DOHH2 (cell line): ENCODE measurements around the gene IMPDH1.
A peak's percentile ranks its signal among the peaks of the same experiment; 100 is the strongest.

Source experiments
- H3F3A ChIP-seq: fragments of 200-600 bp; sonication (generic), shearing (Covaris generic); 2 replicates; pipeline ENCODE4 v1.6.0; 2016; ENCODE audit warnings: antibody characterized with exemption, mild to moderate bottlenecking; ENCODE audit not compliant: control insufficient read depth, insufficient read depth
- H3K27ac ChIP-seq: fragments of 200-600 bp; sonication (generic); 2 replicates; pipeline ENCODE4 v1.5.1; 2014; ENCODE audit warnings: low read depth, mild to moderate bottlenecking, low read length, moderate library complexity
- H3K27me3 ChIP-seq: fragments of 200-600 bp; sonication (generic); 2 replicates; pipeline ENCODE4 v1.6.1; 2014; ENCODE audit warnings: mild to moderate bottlenecking, low read length, mixed read lengths; ENCODE audit not compliant: control insufficient read depth
- H3K36me3 ChIP-seq: fragments of 200-600 bp; sonication (generic); 2 replicates; pipeline ENCODE4 v1.6.1; 2014; ENCODE audit warnings: mild to moderate bottlenecking, low read length, moderate library complexity, mixed read lengths; ENCODE audit not compliant: control insufficient read depth
- H3K4me1 ChIP-seq: fragments of 200-600 bp; sonication (generic); 2 replicates; pipeline ENCODE4 v1.6.1; 2014; ENCODE audit warnings: mild to moderate bottlenecking, low read length, mixed read lengths; ENCODE audit not compliant: control insufficient read depth
- H3K4me2 ChIP-seq: fragments of 200-600 bp; sonication (generic); 2 replicates; pipeline ENCODE4 v1.6.0; 2014; ENCODE audit warnings: mild to moderate bottlenecking, low read length, moderate library complexity
- H3K4me3 ChIP-seq: fragments of 200-600 bp; sonication (generic); 2 replicates; pipeline ENCODE4 v1.5.1; 2014; ENCODE audit warnings: mild to moderate bottlenecking, low read length, mixed read lengths
- H3K79me2 ChIP-seq: fragments of 200-600 bp; sonication (generic); 2 replicates; pipeline ENCODE4 v1.6.1; 2014; ENCODE audit warnings: mild to moderate bottlenecking, low read length, mixed read lengths; ENCODE audit not compliant: control insufficient read depth
- H3K9me2 ChIP-seq: fragments of 200-600 bp; sonication (generic); replicated peaks from 2 replicates; pipeline ENCODE4 v1.6.1; 2014; ENCODE audit warnings: mild to moderate bottlenecking, low read length, mixed read lengths; ENCODE audit not compliant: control insufficient read depth
- H3K9me3 ChIP-seq: fragments of 200-600 bp; sonication (generic); 2 replicates; pipeline ENCODE4 v1.6.1; 2014; ENCODE audit warnings: antibody characterized with exemption, low read length, mixed read lengths; ENCODE audit not compliant: control insufficient read depth, insufficient read depth
- H4K20me1 ChIP-seq: fragments of 200-600 bp; sonication (generic); 2 replicates; pipeline ENCODE4 v1.6.0; 2014; ENCODE audit warnings: low read depth, mild to moderate bottlenecking, antibody characterized with exemption, low read length, moderate library complexity; ENCODE audit not compliant: control insufficient read depth, insufficient read depth
- CTCF ChIP-seq: fragments of 200-600 bp; sonication (generic); IDR thresholded peaks from one replicate; pipeline ENCODE4 v1.5.1; 2014; ENCODE audit warnings: antibody characterized with exemption, mild to moderate bottlenecking, low read depth, low read length; ENCODE audit not compliant: poor library complexity, severe bottlenecking
- EZH2phosphoT487 ChIP-seq: fragments of 200-600 bp; sonication (generic); IDR thresholded peaks from 2 replicates; pipeline ENCODE4 v1.6.1; 2017; ENCODE audit warnings: borderline replicate concordance, mild to moderate bottlenecking, antibody characterized with exemption, low read length, moderate library complexity, mixed read lengths

Gene IMPDH1

GRCh38 chr7:128344431-128344774 is 65.4 kb downstream of the IMPDH1 start:
- peaks cover 30% of the 10 kb centered on the region for H3K36me3 ChIP-seq
- H3K4me2 ChIP-seq = peak overlapping the region; percentile 72
- peaks cover 13% of the 10 kb centered on the region; the same call in 1 of the 2 replicates for H4K20me1 ChIP-seq
- peaks cover 3% of the 10 kb centered on the region; the same call in 1 of the 2 replicates for H3F3A ChIP-seq
- H3K9me2 ChIP-seq = no peaks in the 10 kb centered on the region
- peaks cover 11% of the 10 kb centered on the region for H3K27me3 ChIP-seq
- no peaks in the 10 kb centered on the region for H3K9me3 ChIP-seq
- H3K4me1 ChIP-seq = peaks cover 18% of the 10 kb centered on the region
- TF ChIP-seq CTCF (no peak), EZH2phosphoT487 (no peak)
- peak overlapping the region; percentile 83 for H3K4me3 ChIP-seq
- H3K27ac ChIP-seq = no peak overlapping the region
- H3K79me2 ChIP-seq = peaks cover 42% of the 10 kb centered on the region

- TF ChIP-seq CTCF (no peak), EZH2phosphoT487 (no peak)
- Histone ChIP-seq H3K4me2 (peak within 1 kb of the TSS; percentile 72), H4K20me1 (peaks cover 13% of the 10 kb centered on the region; the same call in 1 of the 2 replicates), H3K36me3 (peaks cover 36% of the 10 kb centered on the region), H3K4me1 (peaks cover 18% of the 10 kb centered on the region), H3F3A (peaks cover 3% of the 10 kb centered on the region; the same call in 1 of the 2 replicates), H3K27ac (peak within 1 kb of the TSS; percentile 75), H3K9me3 (no peaks in the 10 kb centered on the region), H3K79me2 (peaks cover 43% of the 10 kb centered on the region), H3K9me2 (no peaks in the 10 kb centered on the region), H3K27me3 (peaks cover 6% of the 10 kb centered on the region), H3K4me3 (peak within 1 kb of the TSS; percentile 83)
Observed at GRCh38 chr7:128343554-128344430, 66.0 kb downstream of the IMPDH1 start, which contains the start of gene RBM28. RBM28 (minus strand) TSS chr7:128343908; CDS start chr7:128343793, 115 bp downstream.
